ENCODE measurements around the gene ARMS2.

- TF ChIP-seq CTCF (IDR thresholded peaks at IDR 0.05; ENCODE audit: borderline replicate concordance, extremely low read depth, low read length, poor library complexity, severe bottlenecking) (no peak), EZH2 (IDR thresholded peaks at IDR 0.05; ENCODE audit: borderline replicate concordance, low read depth, low read length, severe bottlenecking) (no peak)
Measured at GRCh38 chr10:122446668-122447423, 7.6 kb upstream of the ARMS2 start.
